HL-60 (cell line): ENCODE results near the gene ARHGAP27.

Experiments used
- GABPA ChIP-seq: IDR thresholded peaks from 2 replicates; pipeline ENCODE4 v1.6.1; 2012; ENCODE audit warnings: low read depth
- POLR2AphosphoS5 ChIP-seq: IDR thresholded peaks from 2 replicates; pipeline ENCODE4 v1.6.1; 2012; ENCODE audit warnings: low read depth
- TF ChIP-seq, protein P1 (sequence below): IDR thresholded peaks from one replicate; pipeline ENCODE4 v1.5.1; 2011; ENCODE audit warnings: low read length, control low read depth, inconsistent platforms; ENCODE audit not compliant: insufficient read depth

DNA sequence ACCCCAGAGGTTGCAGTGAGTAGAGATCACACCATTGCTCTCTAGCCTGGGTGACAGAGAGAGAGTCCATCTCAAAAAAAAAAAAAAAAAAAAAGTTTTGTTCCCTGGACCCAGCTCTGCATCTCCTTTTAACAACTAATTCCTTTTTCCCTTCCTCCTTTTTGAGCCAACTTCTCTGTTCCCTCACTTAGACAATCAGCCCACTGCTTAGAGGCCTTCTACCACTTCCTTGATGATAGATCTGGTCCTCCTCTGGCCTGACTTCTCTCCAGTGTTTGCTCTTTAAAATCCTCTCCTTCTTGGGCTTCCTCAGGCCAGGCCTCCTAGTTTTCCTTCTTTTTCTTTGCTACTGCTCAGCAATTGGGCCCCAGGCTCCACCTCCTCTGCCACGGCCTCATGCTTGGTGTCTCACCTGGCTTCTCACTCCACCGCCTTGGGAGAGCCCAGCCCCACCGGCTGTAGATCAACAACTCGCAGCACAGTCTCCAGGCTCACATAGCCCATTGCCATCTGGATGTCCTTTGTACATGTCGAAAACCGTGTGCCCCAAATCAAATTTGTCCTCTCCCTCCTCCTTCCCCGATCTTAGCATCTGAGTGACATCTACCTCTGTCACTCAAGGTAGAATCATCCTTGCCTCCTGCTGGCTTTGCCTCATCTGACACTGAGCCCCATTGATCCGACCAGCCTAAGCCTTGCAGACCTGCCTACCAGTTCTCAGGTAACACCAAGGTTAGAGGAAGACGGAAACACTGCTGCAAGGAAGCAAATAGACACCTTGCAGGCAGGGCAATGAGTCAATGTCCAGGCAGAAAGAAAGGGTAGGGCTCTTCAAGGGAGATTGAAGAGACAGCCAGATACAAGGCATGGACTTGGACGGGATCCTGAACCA lies 17.4 kb downstream of the ARHGAP27 start:
- no peak for TF ChIP-seq GABPA
- TF ChIP-seq, protein P1, sequence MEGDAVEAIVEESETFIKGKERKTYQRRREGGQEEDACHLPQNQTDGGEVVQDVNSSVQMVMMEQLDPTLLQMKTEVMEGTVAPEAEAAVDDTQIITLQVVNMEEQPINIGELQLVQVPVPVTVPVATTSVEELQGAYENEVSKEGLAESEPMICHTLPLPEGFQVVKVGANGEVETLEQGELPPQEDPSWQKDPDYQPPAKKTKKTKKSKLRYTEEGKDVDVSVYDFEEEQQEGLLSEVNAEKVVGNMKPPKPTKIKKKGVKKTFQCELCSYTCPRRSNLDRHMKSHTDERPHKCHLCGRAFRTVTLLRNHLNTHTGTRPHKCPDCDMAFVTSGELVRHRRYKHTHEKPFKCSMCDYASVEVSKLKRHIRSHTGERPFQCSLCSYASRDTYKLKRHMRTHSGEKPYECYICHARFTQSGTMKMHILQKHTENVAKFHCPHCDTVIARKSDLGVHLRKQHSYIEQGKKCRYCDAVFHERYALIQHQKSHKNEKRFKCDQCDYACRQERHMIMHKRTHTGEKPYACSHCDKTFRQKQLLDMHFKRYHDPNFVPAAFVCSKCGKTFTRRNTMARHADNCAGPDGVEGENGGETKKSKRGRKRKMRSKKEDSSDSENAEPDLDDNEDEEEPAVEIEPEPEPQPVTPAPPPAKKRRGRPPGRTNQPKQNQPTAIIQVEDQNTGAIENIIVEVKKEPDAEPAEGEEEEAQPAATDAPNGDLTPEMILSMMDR: no peak
- no peak for TF ChIP-seq POLR2AphosphoS5
